Measurements from ENCODE around the gene CCDC40. TPM values are rescaled to one million over a fixed set of nuclear protein-coding genes. Genes with fewer than 3 reads are reported as not detected.

CCDC40 gene
- total and polyA plus RNA-seq, 2 of the 13 experiments (the other 11 are each of a cell fraction or from before 2014, with no cell fraction given) = 4.1 to 5.5 TPM

- no peak for TF ChIP-seq MTERF4 (CRISPR knock-in tag; IDR thresholded peaks at IDR 0.05)
- 0 out of 2 replicates have a peak, but pooled peaks have one; percentile 8 for TF ChIP-seq RFXAP (CRISPR knock-in tag; IDR thresholded peaks at IDR 0.05; ENCODE audit: borderline replicate concordance)
- TF ChIP-seq PRPF4 (IDR thresholded peaks at IDR 0.05; ENCODE audit: low read depth, low read length, poor library complexity, severe bottlenecking) = no peak
- TF ChIP-seq ZBTB2 (CRISPR knock-in tag; IDR thresholded peaks at IDR 0.05; ENCODE audit: low read depth) = no peak
- TF ChIP-seq PHF5A (CRISPR knock-in tag; IDR thresholded peaks at IDR 0.05; ENCODE audit: low read depth, unreplicated experiment) = no peak
- TF ChIP-seq GPBP1L1 (CRISPR knock-in tag; IDR thresholded peaks at IDR 0.05) = no peak
- TF ChIP-seq ARID4A (CRISPR knock-in tag; IDR thresholded peaks at IDR 0.05; ENCODE audit: borderline replicate concordance) = no peak; the same call in 1 of the 2 replicates
- TF ChIP-seq ZXDC (CRISPR knock-in tag; IDR thresholded peaks at IDR 0.05) = no peak
- TF ChIP-seq MXD3 (CRISPR knock-in tag; IDR thresholded peaks at IDR 0.05) = no peak; the same call in 1 of the 2 replicates
- no peak for TF ChIP-seq MBD4 (IDR thresholded peaks at IDR 0.05; ENCODE audit: borderline replicate concordance, low read length)
These were observed 1.4 kb upstream of the CCDC40 start (continued) for GRCh38 chr17:80034791-80035686.
